Measurements from ENCODE around the gene NOL9. TPM values are rescaled to one million over a fixed set of nuclear protein-coding genes. Genes with fewer than 3 reads are reported as not detected.
"Not testable (repeated sequence)": the region's sequence is repeated elsewhere in the genome, so short reads cannot be mapped to it uniquely, and the experiment has no call there.

Gene NOL9
- total RNA-seq, 2 donors from 2014 or later, result 15.3 to 38.9 TPM

DNA sequence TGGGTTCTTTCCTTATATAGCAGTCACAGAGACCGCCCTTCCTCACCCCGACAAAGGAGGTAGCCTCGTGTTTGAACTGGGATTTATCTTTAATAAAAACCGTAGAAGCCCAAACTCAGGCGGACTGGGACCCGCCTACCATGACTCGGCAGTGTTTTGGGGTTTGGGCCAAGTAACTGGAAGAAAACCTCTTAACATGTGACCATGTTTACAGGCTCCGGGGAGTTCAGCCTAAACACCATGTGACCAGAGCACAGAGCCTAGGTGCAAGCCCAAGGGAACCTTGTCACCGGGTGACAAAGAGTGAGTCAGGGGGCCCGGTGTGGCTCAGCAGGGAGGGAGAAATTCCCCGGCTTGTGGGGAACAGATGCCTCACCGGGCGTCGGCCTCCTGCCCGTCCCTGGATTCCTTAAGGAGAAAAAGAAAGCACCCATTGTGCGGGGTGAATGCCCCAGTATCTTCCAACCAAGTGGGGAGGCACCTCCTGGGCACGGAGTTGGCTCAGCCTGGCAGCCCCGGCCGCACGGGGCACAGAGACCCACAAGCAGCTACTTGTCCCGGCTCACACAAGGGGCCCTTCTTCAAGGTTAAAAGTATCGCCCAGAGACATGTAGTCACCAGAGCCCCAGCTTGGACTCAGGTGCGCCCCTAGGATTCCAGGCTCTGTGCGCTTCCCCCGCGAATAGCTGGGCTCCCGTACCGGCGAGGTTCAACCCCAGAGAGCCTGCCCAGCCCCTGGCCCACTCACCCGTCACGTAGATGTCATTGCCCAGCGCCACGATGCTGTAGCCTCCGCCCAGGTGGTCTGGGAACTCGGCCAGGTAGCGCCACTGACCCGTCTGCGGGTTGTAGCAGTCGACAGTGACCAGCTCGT lies 47.0 kb upstream of the NOL9 start:
- DNase-seq (ENCODE audit: low spot score), result peak; percentile 80
- H3K9me3 ChIP-seq, result no peaks in the 10 kb centered on the region
- H3K27ac ChIP-seq, result peak overlapping the region; percentile 99
- TF ChIP-seq, protein P1, sequence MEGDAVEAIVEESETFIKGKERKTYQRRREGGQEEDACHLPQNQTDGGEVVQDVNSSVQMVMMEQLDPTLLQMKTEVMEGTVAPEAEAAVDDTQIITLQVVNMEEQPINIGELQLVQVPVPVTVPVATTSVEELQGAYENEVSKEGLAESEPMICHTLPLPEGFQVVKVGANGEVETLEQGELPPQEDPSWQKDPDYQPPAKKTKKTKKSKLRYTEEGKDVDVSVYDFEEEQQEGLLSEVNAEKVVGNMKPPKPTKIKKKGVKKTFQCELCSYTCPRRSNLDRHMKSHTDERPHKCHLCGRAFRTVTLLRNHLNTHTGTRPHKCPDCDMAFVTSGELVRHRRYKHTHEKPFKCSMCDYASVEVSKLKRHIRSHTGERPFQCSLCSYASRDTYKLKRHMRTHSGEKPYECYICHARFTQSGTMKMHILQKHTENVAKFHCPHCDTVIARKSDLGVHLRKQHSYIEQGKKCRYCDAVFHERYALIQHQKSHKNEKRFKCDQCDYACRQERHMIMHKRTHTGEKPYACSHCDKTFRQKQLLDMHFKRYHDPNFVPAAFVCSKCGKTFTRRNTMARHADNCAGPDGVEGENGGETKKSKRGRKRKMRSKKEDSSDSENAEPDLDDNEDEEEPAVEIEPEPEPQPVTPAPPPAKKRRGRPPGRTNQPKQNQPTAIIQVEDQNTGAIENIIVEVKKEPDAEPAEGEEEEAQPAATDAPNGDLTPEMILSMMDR (IDR thresholded peaks at IDR 0.05), result no peak
- ATAC-seq (ENCODE audit: insufficient number of reproducible peaks, low FRiP score, low read depth), result peak; percentile 68
- H3K36me3 ChIP-seq, result peaks cover 25% of the 10 kb centered on the region
- H3K27me3 ChIP-seq (replicated peaks; ENCODE audit: insufficient read depth), result no peaks in the 10 kb centered on the region
- peaks cover 46 to 57% of the 10 kb centered on the region in 2 donors for H3K4me1 ChIP-seq (ENCODE audit: control insufficient read depth in 1 of 2, low read depth in 2 of 2)
- peak overlapping the region; percentile 93 for H3K4me3 ChIP-seq

DNA sequence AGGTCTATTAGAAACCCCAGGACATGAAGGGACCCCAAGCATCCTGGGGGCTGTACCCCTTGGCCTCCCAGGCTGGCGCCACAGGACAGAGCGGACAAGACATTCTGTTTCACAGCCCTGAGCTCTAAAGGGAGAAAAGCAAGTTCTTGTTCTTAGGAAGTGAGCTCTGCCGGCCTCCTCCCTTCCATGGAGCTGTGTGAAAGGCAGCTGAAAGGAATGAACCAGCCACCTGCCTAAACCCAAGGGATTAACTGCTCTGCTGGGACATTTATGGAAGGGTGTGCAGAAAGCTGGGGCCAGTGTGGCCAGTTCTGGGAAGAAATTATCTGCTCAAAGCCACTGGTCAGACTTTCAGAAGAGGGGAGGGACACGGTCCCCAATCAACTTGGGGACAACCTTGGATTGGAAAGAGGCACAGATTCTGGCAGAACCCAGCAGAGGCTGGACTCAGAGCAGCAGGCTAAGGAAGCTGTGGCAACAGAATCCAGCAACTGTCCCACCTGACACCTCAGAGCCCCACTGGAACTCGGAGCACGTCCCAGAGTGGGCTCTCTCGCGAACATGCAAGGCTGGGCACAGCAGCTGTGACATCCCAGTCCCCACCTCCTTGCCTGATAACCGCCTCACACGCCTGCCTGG lies 46.2 kb upstream of the NOL9 start:
- TF ChIP-seq, protein P1 (IDR thresholded peaks at IDR 0.05), result no peak

DNA sequence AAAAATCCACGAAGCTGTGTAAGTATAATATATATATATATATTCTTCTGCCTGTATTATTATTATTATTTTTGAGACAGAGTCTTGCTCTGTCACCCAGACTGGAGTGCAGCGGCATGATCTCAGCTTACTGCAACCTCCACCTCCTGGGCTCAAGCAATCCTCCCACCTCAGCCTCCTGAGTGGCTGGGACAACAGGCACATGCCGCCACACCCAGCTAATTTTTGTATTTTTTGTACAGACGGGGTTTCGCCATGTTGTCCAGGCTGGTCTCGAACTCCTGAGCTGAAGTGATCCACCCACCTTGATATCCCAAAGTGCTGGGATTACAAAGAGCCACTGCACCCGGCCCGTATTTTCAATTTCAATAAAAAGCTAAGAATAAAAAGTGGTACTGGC lies 45.7 kb upstream of the NOL9 start:
- Histone ChIP-seq H3K4me1 (ENCODE audit: control insufficient read depth in 1 of 2, low read depth in 2 of 2) (peaks cover 42 to 55% of the 10 kb centered on the region in 2 donors), H3K27ac (peak overlapping the region; percentile 99), H3K36me3 (peaks cover 37% of the 10 kb centered on the region), H3K4me3 (peak overlapping the region; percentile 93)
- not testable (repeated sequence) for H3K27me3 ChIP-seq (replicated peaks; ENCODE audit: insufficient read depth); ATAC-seq (ENCODE audit: insufficient number of reproducible peaks, low FRiP score, low read depth); H3K9me3 ChIP-seq; DNase-seq (ENCODE audit: low spot score)

More for the DNA sequence above, 46.2 kb upstream of the NOL9 start:
- Histone ChIP-seq H3K4me3 (peak overlapping the region; percentile 93), H3K27ac (peak overlapping the region; percentile 99), H3K27me3 (replicated peaks; ENCODE audit: insufficient read depth) (no peaks in the 10 kb centered on the region), H3K4me1 (ENCODE audit: control insufficient read depth in 1 of 2, low read depth in 2 of 2) (peaks cover 46 to 59% of the 10 kb centered on the region in 2 donors), H3K9me3 (no peaks in the 10 kb centered on the region), H3K36me3 (peaks cover 32% of the 10 kb centered on the region)
- DNase-seq (ENCODE audit: low spot score) (no peak), ATAC-seq (ENCODE audit: insufficient number of reproducible peaks, low FRiP score, low read depth) (no peak)

DNA sequence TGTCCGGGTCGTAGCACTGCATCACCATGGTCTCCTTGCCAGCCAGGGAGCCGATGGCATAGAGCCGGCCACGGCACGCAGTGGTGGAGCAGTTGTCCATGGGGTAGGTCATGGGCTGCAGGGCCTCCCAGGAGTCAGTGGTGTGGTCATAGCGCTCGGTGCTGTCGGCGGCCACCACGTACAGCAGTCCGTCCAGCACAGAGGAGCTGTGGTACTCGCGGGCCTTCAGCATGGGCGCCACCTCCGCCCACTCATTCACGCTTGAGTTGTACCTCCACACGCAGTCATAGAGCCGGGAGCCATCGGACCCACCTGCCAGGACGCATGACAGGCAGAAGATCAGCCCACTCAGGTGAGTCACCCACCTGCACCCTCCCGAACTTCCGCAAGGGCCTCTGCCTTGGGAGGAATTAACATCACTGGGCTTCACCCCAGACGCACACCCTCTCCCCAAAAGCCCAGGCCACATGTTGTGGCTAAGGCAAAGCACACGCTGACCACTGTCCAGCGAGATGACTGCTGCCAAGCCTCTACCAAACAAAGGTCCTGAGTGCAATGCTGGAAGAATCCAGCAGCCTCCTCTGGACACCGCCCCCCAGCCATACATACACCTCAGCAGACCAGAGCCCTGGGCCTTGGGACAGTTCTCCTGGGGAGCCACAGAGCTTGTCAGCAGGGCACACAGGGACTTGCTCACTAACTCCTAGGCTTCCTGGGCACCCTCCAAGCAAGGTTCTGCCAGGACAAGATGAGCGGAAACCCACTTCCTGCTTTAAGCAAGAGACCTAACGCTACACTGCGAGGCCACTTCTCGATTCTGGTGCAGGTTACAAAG lies 45.0 kb upstream of the NOL9 start:
- TF ChIP-seq, protein P1 (IDR thresholded peaks at IDR 0.05), result no peak
- Histone ChIP-seq H3K27ac (peak overlapping the region; percentile 34 to 51), H3K4me1 (ENCODE audit: control insufficient read depth in 1 of 2, low read depth in 2 of 2) (peaks cover 36 to 49% of the 10 kb centered on the region in 2 donors), H3K36me3 (peaks cover 44% of the 10 kb centered on the region), H3K9me3 (no peaks in the 10 kb centered on the region), H3K4me3 (peak overlapping the region; percentile 93), H3K27me3 (replicated peaks; ENCODE audit: insufficient read depth) (no peaks in the 10 kb centered on the region)
- DNase-seq (ENCODE audit: low spot score), result no peak
- ATAC-seq (ENCODE audit: insufficient number of reproducible peaks, low FRiP score, low read depth), result no peak

DNA sequence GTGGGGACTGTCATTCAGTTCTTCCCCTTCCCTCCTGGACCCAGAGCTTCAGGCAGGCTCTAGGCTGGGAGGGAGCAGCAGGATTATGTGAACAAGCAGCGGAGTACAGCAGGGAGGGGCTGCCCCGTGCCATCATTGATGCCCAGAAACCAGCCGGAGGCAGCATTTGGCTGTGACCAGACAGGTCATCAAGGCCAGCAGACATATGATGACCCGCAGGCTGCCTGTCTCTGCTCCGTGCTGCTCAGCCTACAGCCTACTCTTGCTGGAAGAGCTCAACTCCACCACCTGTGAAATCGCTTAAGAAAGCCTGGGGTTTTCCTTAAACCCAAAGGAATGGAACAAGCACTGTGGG lies 43.4 kb upstream of the NOL9 start:
- H3K27ac ChIP-seq, result peak overlapping the region; percentile 25 to 51
- H3K27me3 ChIP-seq (replicated peaks; ENCODE audit: insufficient read depth), result no peaks in the 10 kb centered on the region
- peak overlapping the region; percentile 93 for H3K4me3 ChIP-seq
- DNase-seq (ENCODE audit: low spot score) (no peak), ATAC-seq (ENCODE audit: insufficient number of reproducible peaks, low FRiP score, low read depth) (no peak)
- peaks cover 43 to 59% of the 10 kb centered on the region in 2 donors for H3K4me1 ChIP-seq (ENCODE audit: control insufficient read depth in 1 of 2, low read depth in 2 of 2)
- TF ChIP-seq, protein P1 (IDR thresholded peaks at IDR 0.05), result no peak
- H3K9me3 ChIP-seq, result no peaks in the 10 kb centered on the region
- peaks cover 60% of the 10 kb centered on the region for H3K36me3 ChIP-seq

All from thoracic aorta (tissue), 2 donors.